ENCODE results near the gene ISCA1.

The ISCA1 gene

GRCh38 chr9:86262492-86262891, 19.8 kb downstream of the ISCA1 start:
- DNase-seq (ENCODE audit: low read depth): no peak
- TF ChIP-seq, protein P1, sequence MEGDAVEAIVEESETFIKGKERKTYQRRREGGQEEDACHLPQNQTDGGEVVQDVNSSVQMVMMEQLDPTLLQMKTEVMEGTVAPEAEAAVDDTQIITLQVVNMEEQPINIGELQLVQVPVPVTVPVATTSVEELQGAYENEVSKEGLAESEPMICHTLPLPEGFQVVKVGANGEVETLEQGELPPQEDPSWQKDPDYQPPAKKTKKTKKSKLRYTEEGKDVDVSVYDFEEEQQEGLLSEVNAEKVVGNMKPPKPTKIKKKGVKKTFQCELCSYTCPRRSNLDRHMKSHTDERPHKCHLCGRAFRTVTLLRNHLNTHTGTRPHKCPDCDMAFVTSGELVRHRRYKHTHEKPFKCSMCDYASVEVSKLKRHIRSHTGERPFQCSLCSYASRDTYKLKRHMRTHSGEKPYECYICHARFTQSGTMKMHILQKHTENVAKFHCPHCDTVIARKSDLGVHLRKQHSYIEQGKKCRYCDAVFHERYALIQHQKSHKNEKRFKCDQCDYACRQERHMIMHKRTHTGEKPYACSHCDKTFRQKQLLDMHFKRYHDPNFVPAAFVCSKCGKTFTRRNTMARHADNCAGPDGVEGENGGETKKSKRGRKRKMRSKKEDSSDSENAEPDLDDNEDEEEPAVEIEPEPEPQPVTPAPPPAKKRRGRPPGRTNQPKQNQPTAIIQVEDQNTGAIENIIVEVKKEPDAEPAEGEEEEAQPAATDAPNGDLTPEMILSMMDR (IDR thresholded peaks at IDR 0.05; ENCODE audit: control insufficient read depth, insufficient read depth, low read depth, low read length, missing control alignments): no peak
- H3K4me3 ChIP-seq (ENCODE audit: control insufficient read depth, low read depth, low read length): no peak overlapping the region

DNA sequence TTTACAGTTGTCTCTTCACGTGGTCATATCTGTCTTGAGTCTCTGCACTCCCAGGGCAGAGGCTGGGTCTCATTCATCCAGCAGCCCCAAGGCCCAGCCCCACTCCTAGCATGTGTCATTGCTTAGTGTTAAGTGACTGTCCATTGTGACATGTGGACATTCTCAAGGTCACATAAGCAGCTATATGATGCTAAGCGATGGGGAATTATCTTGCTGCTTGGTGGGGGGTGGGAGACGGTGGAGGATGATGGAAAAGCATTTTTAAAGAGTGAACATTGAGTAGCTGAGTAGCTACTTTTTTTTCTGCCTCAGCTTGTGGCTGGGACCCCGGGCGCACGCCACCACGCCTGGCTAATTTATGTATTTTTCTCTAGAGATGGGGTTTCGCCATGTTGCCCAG, 22.8 kb downstream of the ISCA1 start, which contains the start of gene C9orf153:
TSS of gene C9orf153 (minus strand) at position 101 of the 400 bp plus-strand sequence. CDS start 30,054 bp downstream, outside the sequence.
- no peak for DNase-seq (ENCODE audit: low read depth)

DNA sequence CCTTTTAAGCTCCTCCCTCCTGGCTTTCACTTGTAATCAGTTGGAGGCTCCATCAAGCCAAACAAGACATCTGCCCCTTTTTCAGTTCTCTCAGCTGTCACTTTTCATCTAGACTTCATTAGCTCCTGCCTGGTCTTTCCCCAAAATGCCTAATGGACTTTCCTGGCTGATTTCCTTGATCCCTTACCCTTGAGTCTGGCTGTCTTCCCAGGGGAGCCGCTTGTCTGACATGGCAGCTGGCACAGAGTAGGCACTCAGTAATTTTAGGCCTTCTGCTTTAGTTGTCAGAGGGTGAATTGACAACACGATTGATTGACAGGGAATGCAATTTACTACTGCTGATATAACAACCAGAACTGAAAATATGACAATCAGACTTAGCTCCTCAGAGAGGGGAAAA, 24.9 kb downstream of the ISCA1 start:
- no peak overlapping the region for H3K4me3 ChIP-seq (ENCODE audit: control insufficient read depth, low read depth, low read length)
- TF ChIP-seq, protein P1 (IDR thresholded peaks at IDR 0.05; ENCODE audit: control insufficient read depth, insufficient read depth, low read depth, low read length, missing control alignments): no peak
- DNase-seq (ENCODE audit: low read depth): no peak

More for the DNA sequence above, 22.8 kb downstream of the ISCA1 start, which contains the start of gene C9orf153:
- TF ChIP-seq, protein P1 (IDR thresholded peaks at IDR 0.05; ENCODE audit: control insufficient read depth, insufficient read depth, low read depth, low read length, missing control alignments): no peak
- H3K4me3 ChIP-seq (ENCODE audit: control insufficient read depth, low read depth, low read length): no peak within 1 kb of the TSS

DNA sequence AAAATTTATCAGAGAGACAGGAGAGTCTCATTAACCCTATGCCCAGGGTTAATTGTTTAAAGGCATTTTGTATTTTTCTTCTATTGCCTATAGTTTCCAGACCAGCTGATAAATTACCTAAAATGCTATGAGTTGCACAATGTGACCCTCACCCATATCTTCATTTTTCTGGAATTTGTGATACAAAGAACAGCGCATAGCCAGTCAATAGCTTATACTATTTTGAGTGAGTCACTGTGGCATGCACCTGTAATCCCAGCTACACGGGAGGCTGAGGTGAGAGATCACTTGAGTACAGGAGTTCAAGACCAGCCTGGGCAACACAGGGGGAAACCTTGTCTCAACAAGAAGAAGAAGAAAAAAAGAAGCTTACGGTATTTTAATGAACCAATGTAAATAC, 25.7 kb downstream of the ISCA1 start:
- no peak overlapping the region for H3K4me3 ChIP-seq (ENCODE audit: control insufficient read depth, low read depth, low read length)
- TF ChIP-seq, protein P1 (IDR thresholded peaks at IDR 0.05; ENCODE audit: control insufficient read depth, insufficient read depth, low read depth, low read length, missing control alignments): no peak
- no peak for DNase-seq (ENCODE audit: low read depth)

- TF ChIP-seq, protein P1 (IDR thresholded peaks at IDR 0.05; ENCODE audit: control insufficient read depth, insufficient read depth, low read depth, low read length, missing control alignments): no peak
- H3K4me3 ChIP-seq (ENCODE audit: control insufficient read depth, low read depth, low read length): no peak overlapping the region
- DNase-seq (ENCODE audit: low read depth): no peak
These were observed 28.8 kb downstream of the ISCA1 start for GRCh38 chr9:86253577-86253976.

GRCh38 chr9:86252870-86253269, 29.5 kb downstream of the ISCA1 start:
- DNase-seq (ENCODE audit: low read depth): no peak
- H3K4me3 ChIP-seq (ENCODE audit: control insufficient read depth, low read depth, low read length): no peak overlapping the region
- TF ChIP-seq, protein P1 (IDR thresholded peaks at IDR 0.05; ENCODE audit: control insufficient read depth, insufficient read depth, low read depth, low read length, missing control alignments): no peak

DNA sequence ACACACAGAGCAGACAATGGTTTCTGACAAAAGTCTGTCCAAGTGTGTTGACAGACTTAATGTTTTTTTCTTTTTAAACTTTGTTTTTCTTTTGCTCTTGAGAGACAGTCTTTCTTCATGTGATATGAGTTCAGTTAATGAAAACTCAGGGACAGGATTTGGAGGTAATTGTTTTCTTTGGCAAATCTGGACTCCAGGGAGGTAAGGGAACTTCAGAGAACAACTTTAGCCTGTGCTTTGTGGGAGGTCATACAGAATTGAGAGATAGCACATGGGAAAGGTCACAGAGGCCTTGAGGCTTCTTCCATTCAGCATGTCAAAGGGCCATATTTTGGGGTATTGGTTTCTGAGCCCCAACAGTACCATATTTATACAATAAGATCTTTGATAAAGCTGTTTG, 32.2 kb downstream of the ISCA1 start:
- TF ChIP-seq, protein P1 (IDR thresholded peaks at IDR 0.05; ENCODE audit: control insufficient read depth, insufficient read depth, low read depth, low read length, missing control alignments): no peak
- H3K4me3 ChIP-seq (ENCODE audit: control insufficient read depth, low read depth, low read length): no peak overlapping the region
- no peak for DNase-seq (ENCODE audit: low read depth)
